ENCODE data around the gene KATNB1.

The KATNB1 gene

DNA sequence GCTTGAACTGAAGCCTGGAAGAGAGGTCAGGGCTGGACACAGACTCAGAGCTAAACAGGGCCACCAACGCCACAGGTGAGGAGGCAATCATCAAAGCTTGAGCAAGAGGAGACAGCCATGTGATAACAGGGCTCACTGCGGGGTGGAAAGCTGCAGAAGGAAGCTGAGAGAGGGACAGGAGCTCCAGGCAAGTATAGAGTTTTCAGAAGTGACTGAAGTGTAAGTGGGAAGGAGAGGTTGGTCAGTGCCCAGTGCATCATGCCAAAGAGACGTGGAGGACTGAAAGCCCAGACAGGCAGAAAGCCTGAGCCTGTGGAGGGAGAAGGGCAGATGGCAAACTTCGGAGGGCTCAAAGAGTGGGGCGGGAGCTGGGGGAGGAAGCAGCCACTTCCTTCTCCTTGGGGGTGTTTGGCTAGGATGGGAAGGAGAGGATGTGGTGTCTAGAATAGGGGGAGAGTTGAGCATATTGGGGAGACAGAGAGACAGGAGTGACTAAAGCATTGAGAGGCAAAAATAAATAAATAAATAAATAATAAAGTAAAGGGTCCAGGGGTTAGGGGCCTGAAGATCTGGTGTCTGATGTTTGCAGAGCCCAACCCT lies 64.1 kb downstream of the KATNB1 start:
- TF ChIP-seq ISL1 (CRISPR knock-in tag; IDR thresholded peaks at IDR 0.05) = no peak
- no peak for TF ChIP-seq BACH2 (CRISPR knock-in tag; IDR thresholded peaks at IDR 0.05; ENCODE audit: borderline replicate concordance)
- TF ChIP-seq ZNF565 (CRISPR knock-in tag; conservative IDR thresholded peaks at IDR 0.05; ENCODE audit: low read depth) = no peak
- no peak for TF ChIP-seq ZNF8 (CRISPR knock-in tag; IDR thresholded peaks at IDR 0.05)
- no peak for TF ChIP-seq ZFP3 (CRISPR knock-in tag; IDR thresholded peaks at IDR 0.05)
- TF ChIP-seq TOX (CRISPR knock-in tag; IDR thresholded peaks at IDR 0.05; ENCODE audit: borderline replicate concordance) = no peak
- no peak for TF ChIP-seq PPARA (CRISPR knock-in tag; IDR thresholded peaks at IDR 0.05; ENCODE audit: borderline replicate concordance)
- no peak for TF ChIP-seq TCF4 (CRISPR knock-in tag; IDR thresholded peaks at IDR 0.05; ENCODE audit: borderline replicate concordance)
- TF ChIP-seq OSR1 (CRISPR knock-in tag; IDR thresholded peaks at IDR 0.05) = no peak
- ATAC-seq = no peak

DNA sequence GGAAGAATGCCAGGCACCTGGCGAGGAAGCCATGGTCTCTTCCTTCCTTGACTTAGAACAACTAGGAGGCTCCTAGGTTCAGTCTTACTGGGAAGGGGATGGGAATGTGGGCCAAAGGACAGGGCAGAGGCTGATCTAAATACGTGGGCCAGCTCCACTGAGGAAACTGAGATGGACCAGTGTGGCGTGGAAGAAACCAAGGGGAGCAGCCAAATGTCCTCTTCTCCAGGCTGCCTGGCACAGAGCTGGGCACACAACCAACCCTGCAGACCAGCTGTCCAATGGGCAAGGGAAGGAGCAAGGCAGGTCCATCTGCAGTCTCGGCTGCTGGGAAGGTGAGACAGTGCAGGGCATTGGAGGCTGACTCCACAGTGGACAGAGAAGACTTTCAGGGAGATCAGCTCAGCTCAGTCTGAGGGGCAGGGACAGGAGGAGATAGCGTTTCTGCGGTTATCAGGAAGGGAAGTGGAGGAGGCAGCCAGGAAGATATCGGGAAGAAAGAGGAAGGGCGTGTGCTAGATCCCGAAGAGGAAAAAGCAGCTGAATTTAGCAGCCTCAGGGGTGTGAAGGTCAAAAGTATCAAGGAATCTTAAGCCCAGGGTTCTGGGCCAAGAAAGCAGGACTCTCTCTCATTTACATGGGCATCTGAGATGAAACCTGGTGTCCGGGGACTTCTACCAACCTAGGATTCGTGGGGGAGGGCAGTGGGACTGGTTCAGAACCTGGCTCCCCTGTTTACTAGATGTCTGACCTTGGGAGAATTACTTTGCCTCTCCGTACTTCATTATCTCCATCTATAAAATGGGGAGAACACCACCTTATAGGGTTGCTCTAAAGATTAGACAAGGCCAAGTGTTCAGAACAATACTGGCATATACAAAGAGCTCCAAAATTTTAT lies 64.9 kb downstream of the KATNB1 start:
- no peak for ATAC-seq
- TF ChIP-seq SNAI2 (CRISPR knock-in tag; IDR thresholded peaks at IDR 0.05) = no peak
- no peak for TF ChIP-seq RARB (CRISPR knock-in tag; IDR thresholded peaks at IDR 0.05)
- TF ChIP-seq, protein P1, sequence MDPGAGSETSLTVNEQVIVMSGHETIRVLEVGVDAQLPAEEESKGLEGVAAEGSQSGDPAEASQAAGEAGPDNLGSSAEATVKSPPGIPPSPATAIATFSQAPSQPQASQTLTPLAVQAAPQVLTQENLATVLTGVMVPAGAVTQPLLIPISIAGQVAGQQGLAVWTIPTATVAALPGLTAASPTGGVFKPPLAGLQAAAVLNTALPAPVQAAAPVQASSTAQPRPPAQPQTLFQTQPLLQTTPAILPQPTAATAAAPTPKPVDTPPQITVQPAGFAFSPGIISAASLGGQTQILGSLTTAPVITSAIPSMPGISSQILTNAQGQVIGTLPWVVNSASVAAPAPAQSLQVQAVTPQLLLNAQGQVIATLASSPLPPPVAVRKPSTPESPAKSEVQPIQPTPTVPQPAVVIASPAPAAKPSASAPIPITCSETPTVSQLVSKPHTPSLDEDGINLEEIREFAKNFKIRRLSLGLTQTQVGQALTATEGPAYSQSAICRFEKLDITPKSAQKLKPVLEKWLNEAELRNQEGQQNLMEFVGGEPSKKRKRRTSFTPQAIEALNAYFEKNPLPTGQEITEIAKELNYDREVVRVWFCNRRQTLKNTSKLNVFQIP (CRISPR knock-in tag; IDR thresholded peaks at IDR 0.05; ENCODE audit: borderline replicate concordance, low read depth) = no peak
- TF ChIP-seq, protein P2, sequence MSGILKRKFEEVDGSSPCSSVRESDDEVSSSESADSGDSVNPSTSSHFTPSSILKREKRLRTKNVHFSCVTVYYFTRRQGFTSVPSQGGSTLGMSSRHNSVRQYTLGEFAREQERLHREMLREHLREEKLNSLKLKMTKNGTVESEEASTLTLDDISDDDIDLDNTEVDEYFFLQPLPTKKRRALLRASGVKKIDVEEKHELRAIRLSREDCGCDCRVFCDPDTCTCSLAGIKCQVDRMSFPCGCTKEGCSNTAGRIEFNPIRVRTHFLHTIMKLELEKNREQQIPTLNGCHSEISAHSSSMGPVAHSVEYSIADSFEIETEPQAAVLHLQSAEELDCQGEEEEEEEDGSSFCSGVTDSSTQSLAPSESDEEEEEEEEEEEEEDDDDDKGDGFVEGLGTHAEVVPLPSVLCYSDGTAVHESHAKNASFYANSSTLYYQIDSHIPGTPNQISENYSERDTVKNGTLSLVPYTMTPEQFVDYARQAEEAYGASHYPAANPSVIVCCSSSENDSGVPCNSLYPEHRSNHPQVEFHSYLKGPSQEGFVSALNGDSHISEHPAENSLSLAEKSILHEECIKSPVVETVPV (CRISPR knock-in tag; IDR thresholded peaks at IDR 0.05) = no peak
- no peak for TF ChIP-seq ZNF70 (CRISPR knock-in tag; IDR thresholded peaks at IDR 0.05)
- no peak for TF ChIP-seq TCF4 (CRISPR knock-in tag; IDR thresholded peaks at IDR 0.05; ENCODE audit: borderline replicate concordance)
- no peak for TF ChIP-seq OSR1 (CRISPR knock-in tag; IDR thresholded peaks at IDR 0.05)
- TF ChIP-seq BACH2 (CRISPR knock-in tag; IDR thresholded peaks at IDR 0.05; ENCODE audit: borderline replicate concordance) = no peak
- TF ChIP-seq ZC3H10 (CRISPR knock-in tag; IDR thresholded peaks at IDR 0.05) = no peak
- no peak for TF ChIP-seq PPARA (CRISPR knock-in tag; IDR thresholded peaks at IDR 0.05; ENCODE audit: borderline replicate concordance)
- no peak for TF ChIP-seq ZFP30 (CRISPR knock-in tag; IDR thresholded peaks at IDR 0.05)
- TF ChIP-seq ARNTL (CRISPR knock-in tag; IDR thresholded peaks at IDR 0.05; ENCODE audit: borderline replicate concordance, low read depth) = no peak
- TF ChIP-seq ZFP3 (CRISPR knock-in tag; IDR thresholded peaks at IDR 0.05) = no peak
- TF ChIP-seq, protein P3, sequence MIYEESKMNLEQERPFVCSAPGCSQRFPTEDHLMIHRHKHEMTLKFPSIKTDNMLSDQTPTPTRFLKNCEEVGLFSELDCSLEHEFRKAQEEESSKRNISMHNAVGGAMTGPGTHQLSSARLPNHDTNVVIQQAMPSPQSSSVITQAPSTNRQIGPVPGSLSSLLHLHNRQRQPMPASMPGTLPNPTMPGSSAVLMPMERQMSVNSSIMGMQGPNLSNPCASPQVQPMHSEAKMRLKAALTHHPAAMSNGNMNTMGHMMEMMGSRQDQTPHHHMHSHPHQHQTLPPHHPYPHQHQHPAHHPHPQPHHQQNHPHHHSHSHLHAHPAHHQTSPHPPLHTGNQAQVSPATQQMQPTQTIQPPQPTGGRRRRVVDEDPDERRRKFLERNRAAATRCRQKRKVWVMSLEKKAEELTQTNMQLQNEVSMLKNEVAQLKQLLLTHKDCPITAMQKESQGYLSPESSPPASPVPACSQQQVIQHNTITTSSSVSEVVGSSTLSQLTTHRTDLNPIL (CRISPR knock-in tag; IDR thresholded peaks at IDR 0.05; ENCODE audit: low read depth) = no peak
- TF ChIP-seq ESRRG (CRISPR knock-in tag; IDR thresholded peaks at IDR 0.05) = no peak
- no peak for TF ChIP-seq GLIS3 (CRISPR knock-in tag; IDR thresholded peaks at IDR 0.05)
- no peak for TF ChIP-seq ISL1 (CRISPR knock-in tag; IDR thresholded peaks at IDR 0.05)
- no peak for TF ChIP-seq TOX (CRISPR knock-in tag; IDR thresholded peaks at IDR 0.05; ENCODE audit: borderline replicate concordance)
- no peak for TF ChIP-seq CSDC2 (CRISPR knock-in tag; IDR thresholded peaks at IDR 0.05)
- TF ChIP-seq, protein P4, sequence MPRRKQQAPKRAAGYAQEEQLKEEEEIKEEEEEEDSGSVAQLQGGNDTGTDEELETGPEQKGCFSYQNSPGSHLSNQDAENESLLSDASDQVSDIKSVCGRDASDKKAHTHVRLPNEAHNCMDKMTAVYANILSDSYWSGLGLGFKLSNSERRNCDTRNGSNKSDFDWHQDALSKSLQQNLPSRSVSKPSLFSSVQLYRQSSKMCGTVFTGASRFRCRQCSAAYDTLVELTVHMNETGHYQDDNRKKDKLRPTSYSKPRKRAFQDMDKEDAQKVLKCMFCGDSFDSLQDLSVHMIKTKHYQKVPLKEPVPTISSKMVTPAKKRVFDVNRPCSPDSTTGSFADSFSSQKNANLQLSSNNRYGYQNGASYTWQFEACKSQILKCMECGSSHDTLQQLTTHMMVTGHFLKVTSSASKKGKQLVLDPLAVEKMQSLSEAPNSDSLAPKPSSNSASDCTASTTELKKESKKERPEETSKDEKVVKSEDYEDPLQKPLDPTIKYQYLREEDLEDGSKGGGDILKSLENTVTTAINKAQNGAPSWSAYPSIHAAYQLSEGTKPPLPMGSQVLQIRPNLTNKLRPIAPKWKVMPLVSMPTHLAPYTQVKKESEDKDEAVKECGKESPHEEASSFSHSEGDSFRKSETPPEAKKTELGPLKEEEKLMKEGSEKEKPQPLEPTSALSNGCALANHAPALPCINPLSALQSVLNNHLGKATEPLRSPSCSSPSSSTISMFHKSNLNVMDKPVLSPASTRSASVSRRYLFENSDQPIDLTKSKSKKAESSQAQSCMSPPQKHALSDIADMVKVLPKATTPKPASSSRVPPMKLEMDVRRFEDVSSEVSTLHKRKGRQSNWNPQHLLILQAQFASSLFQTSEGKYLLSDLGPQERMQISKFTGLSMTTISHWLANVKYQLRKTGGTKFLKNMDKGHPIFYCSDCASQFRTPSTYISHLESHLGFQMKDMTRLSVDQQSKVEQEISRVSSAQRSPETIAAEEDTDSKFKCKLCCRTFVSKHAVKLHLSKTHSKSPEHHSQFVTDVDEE (CRISPR knock-in tag; IDR thresholded peaks at IDR 0.05) = no peak
